GM18873 (cell line): ENCODE results near the gene KIAA1755.
"Not testable (repeated sequence)": the region's sequence is repeated elsewhere in the genome, so short reads cannot be mapped to it uniquely, and the experiment has no call there.

Experiments used
- ATAC-seq: cut with Tn5 transposase; IDR thresholded peaks from one replicate; pipeline ENCODE4 v1.9.1; 2021; ENCODE audit warnings: mild to moderate bottlenecking, moderate library complexity, moderate number of reproducible peaks; ENCODE audit not compliant: unreplicated experiment, low FRiP score

The KIAA1755 gene

GRCh38 chr20:38290829-38291814 lies 30.6 kb upstream of the KIAA1755 start:
- no peak for ATAC-seq

GRCh38 chr20:38286586-38287531 lies 26.3 kb upstream of the KIAA1755 start:
- ATAC-seq = no peak

GRCh38 chr20:38284893-38285444 lies 24.4 kb upstream of the KIAA1755 start:
- no peak for ATAC-seq

- not testable (repeated sequence) for ATAC-seq
Observed at GRCh38 chr20:38284066-38284650, 23.6 kb upstream of the KIAA1755 start.

- ATAC-seq = no peak
Observed at GRCh38 chr20:38283236-38283635, 22.7 kb upstream of the KIAA1755 start.

- not testable (repeated sequence) for ATAC-seq
Observed at GRCh38 chr20:38281176-38281915, 20.8 kb upstream of the KIAA1755 start.

GRCh38 chr20:38278763-38279162 lies 18.2 kb upstream of the KIAA1755 start:
- ATAC-seq = no peak

- ATAC-seq = no peak
Observed at GRCh38 chr20:38278131-38278530, 17.6 kb upstream of the KIAA1755 start.

GRCh38 chr20:38277691-38278090 lies 17.2 kb upstream of the KIAA1755 start:
- ATAC-seq = no peak

GRCh38 chr20:38277285-38277684 lies 16.8 kb upstream of the KIAA1755 start:
- no peak for ATAC-seq

- no peak for ATAC-seq
Observed at GRCh38 chr20:38275815-38276550, 15.4 kb upstream of the KIAA1755 start.

- no peak for ATAC-seq
Observed at GRCh38 chr20:38272961-38273360, 12.4 kb upstream of the KIAA1755 start.

- no peak for ATAC-seq
Observed at GRCh38 chr20:38272398-38272797, 11.9 kb upstream of the KIAA1755 start.

GRCh38 chr20:38271608-38272120 lies 11.1 kb upstream of the KIAA1755 start:
- ATAC-seq = no peak

- ATAC-seq = no peak
Observed at GRCh38 chr20:38270869-38271605, 10.5 kb upstream of the KIAA1755 start.

GRCh38 chr20:38269715-38270114 lies 9.2 kb upstream of the KIAA1755 start:
- no peak for ATAC-seq

- ATAC-seq = no peak
Observed at GRCh38 chr20:38269040-38269439, 8.5 kb upstream of the KIAA1755 start.

GRCh38 chr20:38267901-38268514 lies 7.5 kb upstream of the KIAA1755 start:
- ATAC-seq = no peak
